PC-3 (cell line): ENCODE measurements around the gene JARID2. TPM values are rescaled to one million over a fixed set of nuclear protein-coding genes. Genes with fewer than 3 reads are reported as not detected.
A peak's percentile ranks its signal among the peaks of the same experiment; 100 is the strongest.

Experiments
- ATAC-seq: fragments of 200-7000 bp; cut with Tn5 transposase; 2 replicates; pipeline ENCODE4 v1.9.1; 2020; ENCODE audit warnings: mild to moderate bottlenecking, moderate library complexity
- BruUV-seq: library from RNA; stranded (reverse); fragments of 400-500 nt; replicated peaks from 2 replicates; lab custom pipeline; 2021; lab: Mats Ljungman, UMichigan
- CTCF ChIA-PET: fragments of 300-600 bp; sonication (Branson Sonifier 250); formaldehyde crosslinking; loops from one replicate; lab custom pipeline; 2022; ENCODE audit warnings: antibody characterized with exemption; lab: Charles Lee
- POLR2A ChIA-PET: fragments of 300-600 bp; sonication (Branson Sonifier 250); formaldehyde crosslinking; loops from one replicate; lab custom pipeline; 2022; ENCODE audit warnings: antibody characterized with exemption; ENCODE audit not compliant: unreplicated experiment; lab: Charles Lee
- DNase-seq: peaks from one replicate; pipeline ENCODE4 v3.0.0-alpha.2; 2015
- H2AFZ ChIP-seq: fragments of 300-600 bp; sonication (generic); 2 replicates; pipeline ENCODE4 v1.6.0; 2016; ENCODE audit warnings: antibody characterized with exemption, low read length
- H3F3A ChIP-seq: fragments of 300-600 bp; sonication (generic); one replicate; pipeline ENCODE4 v1.6.0; 2017; ENCODE audit warnings: antibody characterized with exemption, low read length, control low read depth, mild to moderate bottlenecking; ENCODE audit not compliant: unreplicated experiment
- H3K27ac ChIP-seq: fragments of 300-600 bp; sonication (generic); 2 replicates; pipeline ENCODE4 v1.5.1; 2016; ENCODE audit warnings: mild to moderate bottlenecking, low read length
- H3K27me3 ChIP-seq: fragments of 300-600 bp; sonication (generic); 2 replicates; pipeline ENCODE4 v1.6.1; 2016; ENCODE audit warnings: low read length, mixed read lengths
- H3K36me3 ChIP-seq: fragments of 300-600 bp; sonication (generic); 2 replicates; pipeline ENCODE4 v1.6.1; 2016; ENCODE audit warnings: low read depth, mixed run types, low read length, mixed read lengths
- H3K4me1 ChIP-seq: fragments of 300-600 bp; sonication (generic); 2 replicates; pipeline ENCODE4 v1.5.1; 2016; ENCODE audit warnings: low read length; ENCODE audit not compliant: insufficient read depth
- H3K4me2 ChIP-seq: fragments of 300-600 bp; sonication (generic); 2 replicates; pipeline ENCODE4 v1.6.0; 2016; ENCODE audit warnings: low read length
- H3K4me3 ChIP-seq: fragments of 300-600 bp; sonication (generic); 2 replicates; pipeline ENCODE4 v1.5.1; 2016; ENCODE audit warnings: mild to moderate bottlenecking, low read length, mixed read lengths
- H3K79me2 ChIP-seq: fragments of 300-600 bp; sonication (generic); 2 replicates; pipeline ENCODE4 v1.6.1; 2017; ENCODE audit warnings: low read length, mixed read lengths
- H3K9ac ChIP-seq: fragments of 300-600 bp; sonication (generic); 2 replicates; pipeline ENCODE4 v1.6.0; 2016; ENCODE audit warnings: mild to moderate bottlenecking, low read length
- H3K9me2 ChIP-seq: fragments of 300-600 bp; sonication (generic); replicated peaks from 2 replicates; pipeline ENCODE4 v1.6.1; 2016; ENCODE audit warnings: mixed run types, low read length, mixed read lengths
- H3K9me3 ChIP-seq: fragments of 300-600 bp; sonication (generic); 2 replicates; pipeline ENCODE4 v1.6.1; 2016; ENCODE audit warnings: low read length, mixed read lengths
- H4K20me1 ChIP-seq: fragments of 300-600 bp; sonication (generic); 2 replicates; pipeline ENCODE4 v1.6.1; 2016; ENCODE audit warnings: low read length, mixed read lengths
- CTCF ChIP-seq: fragments of 300-600 bp; sonication (generic); conservative IDR thresholded peaks from 2 replicates; pipeline ENCODE4 v1.5.1; 2017; ENCODE audit warnings: antibody characterized with exemption, low read depth, mild to moderate bottlenecking, low read length
- EZH2 ChIP-seq: fragments of 300-600 bp; sonication (generic); IDR thresholded peaks from one replicate; pipeline ENCODE4 v1.6.1; 2017; ENCODE audit warnings: antibody characterized with exemption, mild to moderate bottlenecking, low read length; ENCODE audit not compliant: unreplicated experiment
- EZH2phosphoT487 ChIP-seq: fragments of 300-600 bp; sonication (generic); IDR thresholded peaks from 2 replicates; pipeline ENCODE4 v1.6.1; 2018; ENCODE audit warnings: mild to moderate bottlenecking, antibody characterized with exemption, low read length, borderline replicate concordance
- intact Hi-C: fragments of 100-400 bp; cut with micrococcal nuclease; formaldehyde crosslinking; loops from 2 replicates; pipeline ENCODE4 v1.9.0; 2023
- total RNA-seq: library from RNA; depleted of rRNA; stranded (reverse); fragments of >200 nt; gene quantifications from 2 replicates; pipeline ENCODE4 v1.2.3, GENCODE V29; 2014

JARID2 gene
- total RNA-seq, 1 experiment from 2014 or later: 11.0 TPM

- Histone ChIP-seq H2AFZ (no peak overlapping the region), H3K9me2 (no peaks in the 10 kb centered on the region), H3K9me3 (no peaks in the 10 kb centered on the region), H3K79me2 (peaks cover 90% of the 10 kb centered on the region), H3F3A (no peaks in the 10 kb centered on the region), H3K4me2 (no peak overlapping the region), H3K9ac (no peak overlapping the region), H4K20me1 (no peaks in the 10 kb centered on the region; the same call in 1 of the 2 replicates), H3K36me3 (no peaks in the 10 kb centered on the region), H3K4me3 (no peak overlapping the region), H3K27me3 (no peaks in the 10 kb centered on the region), H3K4me1 (peaks cover 15% of the 10 kb centered on the region), H3K27ac (no peak overlapping the region)
- CTCF ChIA-PET: no interaction called here
- POLR2A ChIA-PET: no interaction called here
- intact Hi-C loops: no loop called here
- TF ChIP-seq EZH2 (no peak), EZH2phosphoT487 (no peak), CTCF (no peak)
- DNase-seq (no peak), ATAC-seq (no peak)
- no TSS peak for BruUV-seq
These were observed 111.9 kb downstream of the JARID2 start for GRCh38 chr6:15357782-15358181.

- Histone ChIP-seq H3K27ac (no peak overlapping the region), H3K4me2 (peak overlapping the region; percentile 29; the same call in 1 of the 2 replicates), H3K27me3 (no peaks in the 10 kb centered on the region), H3K9ac (no peak overlapping the region), H3K9me2 (no peaks in the 10 kb centered on the region), H3K4me1 (peaks cover 9% of the 10 kb centered on the region), H3K4me3 (no peak overlapping the region), H4K20me1 (no peaks in the 10 kb centered on the region), H3K36me3 (no peaks in the 10 kb centered on the region), H3F3A (no peaks in the 10 kb centered on the region), H2AFZ (no peak overlapping the region), H3K9me3 (no peaks in the 10 kb centered on the region), H3K79me2 (peaks cover 87% of the 10 kb centered on the region)
- ChIA-PET POLR2A (interaction anchor here (0.5 kb wide), 1 partner anchor 91 kb away, joined by 3 read pairs; no protein-coding TSS in a partner anchor), CTCF (no interaction called here)
- peak; percentile 42 for DNase-seq
- no TSS peak for BruUV-seq
- peak; percentile 71 for ATAC-seq
- intact Hi-C loops: no loop called here
- no peak for TF ChIP-seq EZH2
- no peak for TF ChIP-seq CTCF
- no peak for TF ChIP-seq EZH2phosphoT487
These were observed 112.9 kb downstream of the JARID2 start for GRCh38 chr6:15358579-15359327.

- Histone ChIP-seq H3K36me3 (no peaks in the 10 kb centered on the region), H3K79me2 (peaks cover 84% of the 10 kb centered on the region), H3K4me1 (peaks cover 9% of the 10 kb centered on the region), H3K27ac (no peak overlapping the region), H3K4me3 (no peak overlapping the region), H2AFZ (no peak overlapping the region), H3K4me2 (peak overlapping the region; percentile 29; the same call in 1 of the 2 replicates), H3F3A (no peaks in the 10 kb centered on the region), H3K9ac (no peak overlapping the region), H4K20me1 (0 out of 2 replicates have a peak, but pooled peaks cover 4% of the 10 kb centered on the region), H3K9me3 (no peaks in the 10 kb centered on the region), H3K27me3 (no peaks in the 10 kb centered on the region), H3K9me2 (no peaks in the 10 kb centered on the region)
- BruUV-seq: no TSS peak
- DNase-seq (no peak), ATAC-seq (no peak)
- intact Hi-C loops: no loop called here
- ChIA-PET CTCF (no interaction called here), POLR2A (no interaction called here)
- TF ChIP-seq EZH2 (no peak), CTCF (no peak), EZH2phosphoT487 (no peak)
These were observed 113.5 kb downstream of the JARID2 start for GRCh38 chr6:15359335-15359862.
